Measurements from ENCODE around the gene KRT83.
"Not testable (repeated sequence)": the region's sequence is repeated elsewhere in the genome, so short reads cannot be mapped to it uniquely, and the experiment has no call there.

Gene KRT83

GRCh38 chr12:52287816-52288805 lies 33.1 kb downstream of the KRT83 start:
- not testable (repeated sequence) for DNase-seq (ENCODE audit: low read depth in 2 of 2, low spot score in 1 of 2)

DNA sequence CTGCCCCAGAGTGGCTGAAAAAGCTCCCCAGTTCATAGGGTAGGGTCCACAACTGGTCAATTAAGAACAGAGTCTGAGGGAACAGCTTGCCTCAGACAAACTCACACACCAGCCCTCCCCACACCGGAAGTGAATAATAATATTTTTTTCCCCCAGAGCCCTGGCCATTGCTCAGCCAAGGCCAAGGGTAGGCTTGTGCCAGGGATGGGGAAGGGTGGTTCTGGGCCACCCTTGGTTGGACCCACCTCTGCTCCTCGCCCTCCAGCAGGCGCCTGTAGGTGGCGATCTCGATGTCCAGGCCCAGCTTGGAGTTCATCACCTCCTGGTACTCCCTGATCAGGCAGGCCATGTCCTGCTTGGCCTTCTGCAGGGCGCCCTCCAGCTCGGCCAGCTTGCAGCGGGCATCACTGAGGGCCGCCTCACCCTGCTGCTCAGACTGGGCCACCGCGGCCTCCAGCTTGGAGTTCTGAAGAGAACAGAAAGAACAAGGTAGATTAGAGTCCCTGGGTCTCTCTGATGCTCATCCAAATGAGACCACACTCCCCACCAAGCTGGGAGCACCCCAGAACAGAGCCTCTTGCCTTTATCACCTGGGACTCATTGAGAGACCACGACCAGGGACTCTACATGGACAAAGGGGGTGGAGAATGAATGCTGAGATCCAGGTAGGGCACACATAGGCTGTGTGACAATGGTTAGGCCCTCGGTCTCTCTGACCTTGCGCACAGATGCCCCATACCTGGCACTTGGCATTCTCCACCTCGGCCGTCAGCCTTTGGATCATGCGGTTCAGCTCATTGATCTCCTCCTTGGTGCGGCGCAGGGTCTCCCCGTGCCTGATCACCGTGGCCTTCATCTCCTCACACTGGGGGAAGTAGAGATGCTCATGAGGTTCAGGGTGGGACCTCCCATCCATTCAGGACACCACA lies 34.1 kb downstream of the KRT83 start:
- DNase-seq (ENCODE audit: low read depth in 2 of 2, low spot score in 1 of 2), result not testable (repeated sequence)

DNA sequence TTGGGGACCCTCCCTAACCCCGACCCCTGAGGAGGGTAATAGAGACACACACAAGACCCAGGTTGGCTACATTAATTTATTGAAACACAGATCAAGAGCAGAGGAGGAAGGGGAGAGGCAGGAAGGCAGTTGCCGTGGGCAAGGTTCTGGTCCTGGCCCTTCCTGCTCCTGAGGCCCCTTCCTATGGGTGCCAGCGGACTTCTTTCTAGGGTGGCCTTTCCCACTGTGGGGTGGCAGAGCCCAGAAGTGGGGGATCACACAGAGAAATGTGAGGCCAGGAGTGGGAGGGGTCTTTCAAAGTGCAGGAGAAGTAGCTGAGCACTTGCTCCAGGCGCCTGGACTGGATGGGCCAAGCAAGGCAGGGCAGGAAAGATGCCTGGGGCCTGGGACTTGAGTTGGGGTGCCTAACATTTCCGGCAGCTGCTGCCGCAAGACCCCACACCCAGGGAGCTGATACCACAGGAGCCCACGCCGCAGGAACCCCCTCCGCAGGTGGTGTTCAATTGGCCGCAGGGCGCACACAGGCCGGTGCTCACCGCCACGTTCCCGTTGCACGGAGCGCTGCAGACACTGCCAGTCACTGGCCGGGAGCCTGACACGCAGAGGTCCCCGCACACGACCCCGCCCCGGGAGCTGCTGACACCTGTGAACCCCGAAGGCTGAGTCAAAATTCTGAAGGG lies 35.2 kb downstream of the KRT83 start:
- no peak for DNase-seq (ENCODE audit: low read depth in 2 of 2, low spot score in 1 of 2)

- no peak for DNase-seq (ENCODE audit: low read depth in 2 of 2, low spot score in 1 of 2)
Observed at GRCh38 chr12:52285172-52285745, 35.9 kb downstream of the KRT83 start.

GRCh38 chr12:52284562-52285171 lies 36.5 kb downstream of the KRT83 start:
- no peak for DNase-seq (ENCODE audit: low read depth in 2 of 2, low spot score in 1 of 2)

- DNase-seq (ENCODE audit: low read depth in 2 of 2, low spot score in 1 of 2), result no peak
Observed at GRCh38 chr12:52280796-52281560, 40.2 kb downstream of the KRT83 start.

- DNase-seq (ENCODE audit: low read depth in 2 of 2, low spot score in 1 of 2), result no peak
Observed at GRCh38 chr12:52280319-52280795, 40.8 kb downstream of the KRT83 start.

DNA sequence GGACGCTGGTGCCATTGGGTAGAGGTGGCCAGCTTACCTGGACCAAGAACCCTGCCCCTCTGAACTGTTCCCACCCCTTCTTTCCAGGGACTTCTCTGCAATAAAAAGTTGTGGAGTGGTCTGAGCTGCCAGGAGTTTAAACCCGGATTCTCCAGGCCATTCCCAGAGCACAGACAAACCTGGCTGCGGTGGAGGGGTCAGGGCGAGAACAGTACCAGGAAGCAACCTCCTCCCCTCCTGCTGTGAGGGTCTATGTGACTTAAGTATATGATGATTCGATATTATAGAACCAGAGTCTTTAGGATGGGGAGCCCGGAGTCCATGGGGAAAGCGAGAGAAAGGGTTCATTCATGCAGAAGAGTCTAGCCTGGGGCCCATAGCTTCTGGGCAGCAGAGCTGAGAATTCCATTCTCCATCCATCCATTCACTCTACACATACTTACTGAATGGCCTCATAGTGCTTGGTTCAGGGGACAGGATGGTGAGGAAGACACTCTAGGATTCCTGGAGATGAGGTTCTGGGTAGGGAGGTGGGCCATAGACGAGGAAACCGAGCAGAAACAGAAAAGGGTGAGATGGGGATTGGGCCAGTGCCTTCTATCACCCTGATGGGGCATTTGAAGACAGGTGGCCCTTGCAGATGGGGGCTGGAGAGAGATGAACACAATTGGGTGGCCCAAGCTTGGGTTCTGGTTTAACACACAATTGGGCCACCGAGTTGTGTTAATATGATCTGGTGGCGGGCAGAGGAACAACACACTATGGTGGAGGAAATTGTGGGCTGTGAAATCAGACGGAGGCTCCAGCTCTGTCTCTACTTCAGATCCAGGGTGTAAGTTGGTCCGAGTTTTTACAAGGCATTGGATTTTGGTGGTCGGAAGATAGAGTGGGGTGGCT lies 41.5 kb downstream of the KRT83 start:
- no peak for DNase-seq (ENCODE audit: low read depth in 2 of 2, low spot score in 1 of 2)

DNA sequence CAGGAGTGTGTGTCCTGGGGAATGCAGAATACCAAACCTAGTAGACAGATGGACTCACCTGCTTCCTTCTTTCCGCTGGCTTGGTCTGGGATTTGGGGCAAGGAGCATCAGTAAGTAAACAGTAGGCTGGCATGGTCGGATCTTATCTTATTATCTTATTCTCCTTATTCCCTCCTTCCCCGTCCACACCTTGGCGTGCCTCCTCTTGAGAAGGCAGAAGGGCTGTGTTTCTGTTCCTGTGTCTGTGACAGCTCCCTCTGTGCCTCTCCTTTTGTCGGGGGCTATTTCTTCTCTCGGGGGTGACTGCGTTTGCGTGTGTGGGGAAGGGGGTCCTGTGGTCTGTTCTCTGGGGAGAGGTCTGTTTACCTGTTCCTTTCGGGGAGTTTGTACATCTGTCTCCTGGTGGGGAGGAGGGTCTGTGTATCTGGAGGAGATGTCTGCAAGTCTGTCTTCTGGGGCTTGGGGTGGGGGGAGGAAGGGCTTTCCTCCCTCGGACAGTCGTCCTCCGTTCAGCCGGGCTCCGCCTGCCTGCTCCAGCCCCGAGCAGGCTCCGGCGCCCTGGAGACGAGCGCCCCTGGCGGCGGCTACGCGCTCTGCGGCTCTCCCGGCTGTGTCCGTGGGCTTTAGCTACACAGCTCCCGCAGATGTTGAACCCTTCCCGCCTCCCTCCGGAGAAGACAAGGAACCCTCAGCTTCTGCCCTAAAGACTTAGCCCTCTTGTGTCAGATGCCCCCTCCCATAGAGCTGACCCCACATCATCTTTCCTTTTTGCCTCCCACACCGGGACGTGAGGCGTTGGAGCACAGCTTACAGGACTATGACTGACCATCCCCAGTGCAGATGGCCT lies 42.4 kb downstream of the KRT83 start:
- peak; percentile 26 to 43 for DNase-seq (ENCODE audit: low read depth in 2 of 2, low spot score in 1 of 2)

- no peak for DNase-seq (ENCODE audit: low read depth in 2 of 2, low spot score in 1 of 2)
Observed at GRCh38 chr12:52277486-52278245, 43.5 kb downstream of the KRT83 start.

DNA sequence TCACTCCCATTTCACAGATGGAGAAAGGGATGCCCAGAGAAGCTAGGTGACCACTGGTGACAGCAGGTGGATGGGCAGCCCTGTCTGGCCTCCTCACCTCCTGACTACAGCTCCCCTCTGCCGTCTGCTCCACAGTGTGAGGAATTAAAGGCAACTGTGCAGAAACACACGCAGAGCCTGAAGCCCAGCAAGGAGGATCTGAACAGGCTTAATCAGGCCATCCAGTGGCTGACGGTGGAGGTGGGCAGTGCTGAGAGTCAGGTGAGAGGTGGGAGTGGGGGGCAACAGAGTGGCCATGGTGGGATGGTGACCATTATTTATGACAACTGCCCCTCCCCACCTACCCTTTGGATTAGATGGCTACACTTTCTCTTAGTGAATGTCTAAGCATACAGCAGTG lies 45.5 kb downstream of the KRT83 start:
- DNase-seq (ENCODE audit: low read depth in 2 of 2, low spot score in 1 of 2), result no peak

- DNase-seq (ENCODE audit: low read depth in 2 of 2, low spot score in 1 of 2), result no peak
Observed at GRCh38 chr12:52274521-52275120, 46.6 kb downstream of the KRT83 start, which contains the start of gene KRT86. TSS of gene KRT86 (plus strand) at chr12:52274645. CDS start at chr12:52301917, 27,272 bp downstream.

- no peak for DNase-seq (ENCODE audit: low read depth in 2 of 2, low spot score in 1 of 2)
Observed at GRCh38 chr12:52271158-52271557, 50.0 kb downstream of the KRT83 start.

DNA sequence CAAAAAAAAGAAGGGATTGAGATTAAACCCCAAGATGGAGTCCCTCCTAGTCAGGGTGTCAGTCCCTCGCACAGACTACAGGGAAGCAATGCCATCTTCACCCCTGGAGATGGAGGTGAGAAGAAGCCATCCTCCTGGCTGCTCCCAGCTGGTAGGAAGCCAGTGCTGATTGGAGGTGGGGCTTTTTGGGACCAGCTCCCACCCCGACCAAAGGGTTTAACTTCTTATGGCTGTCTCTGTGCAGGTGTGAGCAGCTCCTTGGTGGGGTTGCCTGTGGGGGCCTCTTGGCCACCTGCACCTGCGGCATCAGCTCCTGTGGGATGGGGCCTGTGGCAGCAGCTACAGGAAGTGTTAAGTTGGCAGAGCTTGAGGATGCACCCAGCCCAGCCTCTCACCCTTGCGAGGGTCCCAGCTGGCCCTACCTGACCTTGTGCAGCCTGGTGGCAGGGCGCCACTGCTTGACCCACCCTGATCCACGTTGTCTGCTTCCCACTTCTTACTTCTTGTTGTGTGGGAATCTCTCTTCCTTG lies 50.6 kb downstream of the KRT83 start:
- DNase-seq (ENCODE audit: low read depth in 2 of 2, low spot score in 1 of 2), result no peak

GRCh38 chr12:52268212-52268611 lies 53.0 kb downstream of the KRT83 start:
- no peak for DNase-seq (ENCODE audit: low read depth in 2 of 2, low spot score in 1 of 2)

DNA sequence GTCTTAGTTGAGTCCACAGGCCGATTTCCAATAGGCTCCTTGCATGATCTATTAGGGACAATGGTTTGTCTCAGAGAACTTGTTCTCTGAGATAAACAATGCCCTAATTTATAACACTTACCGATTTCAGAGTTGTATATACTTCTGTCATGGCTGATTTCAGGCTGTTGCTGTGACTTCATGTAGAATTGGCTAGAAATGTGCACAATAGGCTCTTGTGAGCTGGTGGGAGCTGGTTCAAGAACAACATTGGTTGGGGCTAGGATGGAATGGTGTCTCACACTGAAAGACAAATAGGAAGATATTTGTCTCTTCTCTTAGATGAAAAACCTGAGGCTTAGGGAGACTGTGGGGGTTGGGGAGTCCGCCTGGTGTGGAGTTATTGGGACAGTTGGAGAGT lies 53.5 kb downstream of the KRT83 start:
- DNase-seq (ENCODE audit: low read depth in 2 of 2, low spot score in 1 of 2), result no peak

Data from stimulated activated CD8-positive, alpha-beta memory T cell treated with anti-CD3 and anti-CD28 coated beads, Interleukin-4, amount 100 ng/mL, for 4 hours (primary cell).